Activated CD4-positive, alpha-beta T cell treated with anti-CD3 and anti-CD28 coated beads, Interleukin-2, amount 50 U/mL, for 24 hours (primary cell): ENCODE results near the gene ENTREP1.

Experiments
- DNase-seq, 2 donors: peaks; one replicate each; pipeline ENCODE4 v3.0.0-alpha.2; 2020; ENCODE audit warnings: low read depth in 1 of 2, low spot score in 1 of 2

ENTREP1 gene

GRCh38 chr9:69364510-69365150 lies 39.6 kb downstream of the ENTREP1 start:
- no peak for DNase-seq

GRCh38 chr9:69370430-69370829 lies 45.4 kb downstream of the ENTREP1 start:
- no peak for DNase-seq

GRCh38 chr9:69371001-69371400 lies 46.0 kb downstream of the ENTREP1 start:
- DNase-seq = no peak

- DNase-seq = no peak
Observed at GRCh38 chr9:69376651-69377050, 51.6 kb downstream of the ENTREP1 start.

GRCh38 chr9:69377291-69377690 lies 52.3 kb downstream of the ENTREP1 start:
- DNase-seq = no peak

- DNase-seq = no peak
Observed at GRCh38 chr9:69377981-69378380, 53.0 kb downstream of the ENTREP1 start.

GRCh38 chr9:69379270-69379982 lies 54.4 kb downstream of the ENTREP1 start:
- no peak for DNase-seq

GRCh38 chr9:69380301-69380700 lies 55.3 kb downstream of the ENTREP1 start:
- no peak for DNase-seq

- DNase-seq = no peak
Observed at GRCh38 chr9:69380811-69381210, 55.8 kb downstream of the ENTREP1 start.

- DNase-seq = no peak
Observed at GRCh38 chr9:69382135-69382534, 57.1 kb downstream of the ENTREP1 start.

GRCh38 chr9:69385581-69386033 lies 60.6 kb downstream of the ENTREP1 start:
- DNase-seq = no peak

GRCh38 chr9:69386651-69387050 lies 61.6 kb downstream of the ENTREP1 start:
- no peak for DNase-seq

GRCh38 chr9:69388596-69388995 lies 63.6 kb downstream of the ENTREP1 start:
- DNase-seq = no peak

GRCh38 chr9:69389437-69389995 lies 64.5 kb downstream of the ENTREP1 start:
- no peak for DNase-seq

GRCh38 chr9:69391487-69391886 lies 66.5 kb downstream of the ENTREP1 start:
- no peak for DNase-seq

- no peak for DNase-seq
Observed at GRCh38 chr9:69391946-69392345, 66.9 kb downstream of the ENTREP1 start.

GRCh38 chr9:69392826-69393225 lies 67.8 kb downstream of the ENTREP1 start:
- no peak for DNase-seq

GRCh38 chr9:69393425-69393824 lies 68.4 kb downstream of the ENTREP1 start:
- DNase-seq = no peak

- no peak for DNase-seq
Observed at GRCh38 chr9:69395718-69396117, 70.7 kb downstream of the ENTREP1 start.

GRCh38 chr9:69396759-69397158 lies 71.7 kb downstream of the ENTREP1 start:
- DNase-seq = no peak

GRCh38 chr9:69397384-69398214 lies 72.6 kb downstream of the ENTREP1 start:
- no peak for DNase-seq

GRCh38 chr9:69400470-69400869 lies 75.5 kb downstream of the ENTREP1 start:
- DNase-seq = no peak
